Fibroblast of peridontal ligament (primary cell): ENCODE data around the gene HTRA3.
"Not testable (repeated sequence)": the region's sequence is repeated elsewhere in the genome, so short reads cannot be mapped to it uniquely, and the experiment has no call there.

Experiments used
- DNase-seq: peaks from one replicate; pipeline ENCODE4 v3.0.0-alpha.2; 2010; ENCODE audit errors: extremely low read depth

The HTRA3 gene

DNA sequence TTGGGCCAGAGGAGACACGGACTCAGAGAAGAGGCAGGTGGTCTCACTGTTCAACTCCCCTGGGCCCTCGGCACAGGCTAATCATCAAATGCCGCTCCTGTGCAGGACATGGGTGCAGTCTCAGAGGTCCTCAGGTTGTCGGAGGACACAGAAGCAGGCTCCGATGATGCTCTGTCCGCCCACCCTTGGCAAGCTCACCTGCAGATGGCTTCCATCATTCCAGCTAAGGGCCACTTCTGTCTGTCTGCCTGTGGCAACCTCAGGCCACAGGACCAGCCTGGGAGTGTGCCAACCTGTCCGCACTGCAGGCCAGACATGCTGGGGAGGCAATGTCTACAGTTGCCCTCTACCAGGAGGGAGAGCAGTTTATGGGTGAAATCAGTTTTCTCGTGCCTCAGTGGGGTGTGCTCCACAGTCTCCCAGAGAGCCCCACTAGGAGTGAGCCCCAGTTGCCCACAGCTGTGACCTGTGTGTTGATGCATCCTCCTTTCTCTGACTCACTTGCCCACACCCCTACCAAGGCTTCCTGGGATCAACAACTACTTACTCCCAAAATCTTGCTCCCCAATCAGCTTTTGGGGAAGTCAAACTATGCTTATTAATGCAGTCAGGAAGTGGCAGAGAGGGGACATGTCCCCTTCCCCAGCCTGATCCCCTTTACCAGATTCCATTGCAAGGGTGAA, 55.9 kb downstream of the HTRA3 start:
- no peak for DNase-seq

DNA sequence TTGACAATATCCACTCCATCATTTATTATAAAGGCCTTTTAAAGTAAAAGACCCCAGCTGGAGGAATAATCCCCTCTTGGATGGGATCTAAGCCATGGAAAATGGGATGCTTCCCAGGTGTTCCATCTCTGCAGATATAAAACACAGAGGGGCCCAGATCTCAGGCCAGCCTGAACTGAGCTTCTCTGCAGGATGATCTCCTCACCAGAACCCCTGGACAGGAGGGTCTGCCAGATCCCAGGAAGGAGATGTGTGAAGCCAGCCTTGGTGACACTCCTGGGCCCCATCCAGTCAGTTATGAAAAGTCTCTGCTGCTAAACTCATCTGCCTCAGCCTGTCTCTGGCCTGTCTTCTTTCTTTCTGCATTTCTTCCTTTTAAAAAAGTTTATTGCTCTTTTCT, 56.7 kb downstream of the HTRA3 start:
- no peak for DNase-seq

DNA sequence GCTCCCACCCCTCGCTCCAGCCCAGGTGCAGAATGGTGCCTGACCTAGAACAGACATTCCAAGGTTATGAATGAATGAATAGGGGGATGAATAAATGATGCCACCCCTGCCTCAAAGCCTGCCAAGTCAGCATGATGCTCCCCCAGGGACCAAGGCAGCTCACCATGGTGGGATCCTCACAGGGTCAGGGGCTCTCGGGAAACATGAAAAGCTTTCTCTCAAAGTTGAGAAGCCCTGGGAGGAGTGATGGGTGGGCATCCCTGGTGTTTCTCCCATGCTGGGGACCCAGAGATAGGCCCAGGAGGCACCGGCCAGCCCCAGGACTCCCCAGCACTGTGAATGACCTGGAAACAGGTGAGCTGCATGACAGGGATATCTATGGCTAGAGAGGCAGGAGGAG, 58.9 kb downstream of the HTRA3 start:
- DNase-seq: no peak

DNA sequence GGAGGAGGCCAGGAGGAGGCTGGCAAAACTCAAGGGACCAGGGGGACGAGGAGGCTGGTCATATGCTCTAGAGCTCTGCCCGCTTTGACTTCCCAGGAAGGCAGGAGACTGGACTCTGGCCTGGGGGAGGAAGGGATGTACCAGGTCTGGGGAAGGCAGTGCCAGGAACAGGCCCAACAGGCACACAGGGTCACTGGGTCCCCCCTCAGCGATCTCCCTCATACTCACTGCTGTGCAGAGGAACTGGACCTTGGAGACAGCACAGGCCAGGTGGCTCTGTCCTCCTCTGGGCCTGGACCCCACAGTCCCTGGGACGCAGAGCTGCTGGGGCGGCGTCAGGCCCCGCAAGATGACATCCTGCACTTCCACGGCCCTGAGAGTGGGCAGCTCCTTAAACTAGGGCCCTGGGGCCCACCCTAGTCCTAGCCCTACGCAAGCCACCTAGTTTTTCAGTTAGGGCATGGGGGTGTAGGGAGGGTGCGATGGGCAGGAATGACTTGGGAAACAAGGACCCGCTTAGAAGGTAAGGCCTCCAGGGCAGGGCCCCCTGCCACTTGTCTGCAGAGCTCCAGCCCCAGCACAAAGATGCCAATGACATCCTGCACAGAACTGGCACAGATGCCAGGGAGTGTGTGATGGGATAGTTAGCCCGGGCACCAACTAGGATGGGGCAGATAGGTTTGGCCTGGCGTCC, 59.5 kb downstream of the HTRA3 start:
- DNase-seq: no peak

- no peak for DNase-seq
These were observed 60.0 kb downstream of the HTRA3 start for GRCh38 chr4:8329560-8329858.

DNA sequence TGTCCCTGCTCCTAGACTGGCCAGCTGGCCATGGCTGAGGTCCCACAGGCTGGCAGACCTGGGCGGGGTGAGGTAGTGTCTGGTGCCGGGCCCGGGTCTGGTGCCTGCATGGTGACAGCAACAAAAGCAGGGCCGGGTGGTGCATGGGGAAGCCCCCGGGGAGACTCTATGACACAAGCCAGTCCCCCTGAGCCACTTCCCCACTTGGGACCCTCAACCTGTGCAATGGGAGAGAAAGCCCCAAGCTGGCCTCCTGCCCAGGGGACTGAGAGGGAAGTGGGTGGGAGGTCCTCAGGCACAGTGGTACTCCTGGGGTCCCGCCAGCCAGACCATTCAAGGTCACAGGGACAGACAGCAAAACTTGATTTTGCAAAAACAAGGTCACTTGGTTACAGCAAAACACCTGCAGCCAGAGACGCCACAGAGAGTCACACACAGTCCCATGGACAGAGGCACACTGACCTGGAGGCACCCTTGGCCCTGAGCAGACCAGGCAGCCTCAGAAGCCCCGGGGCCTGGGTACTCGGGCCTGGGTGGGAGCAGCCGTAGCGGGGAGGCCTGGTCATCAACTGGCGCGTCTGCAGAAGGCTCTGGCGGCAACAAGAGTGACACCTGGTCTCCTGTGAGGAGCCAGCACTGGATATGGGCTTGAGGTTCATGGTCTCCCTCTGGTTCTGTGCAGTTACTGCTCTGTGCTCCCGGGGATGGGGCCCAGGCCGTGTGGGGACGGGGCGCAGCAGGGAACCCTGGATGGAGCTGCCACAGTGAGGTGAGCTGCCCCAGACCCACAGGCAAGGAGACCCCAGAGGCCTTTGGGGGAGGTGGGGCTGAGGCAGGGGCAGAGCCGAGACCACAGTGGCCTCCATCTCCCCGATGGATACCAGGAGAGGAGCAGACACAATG, 60.6 kb downstream of the HTRA3 start:
- DNase-seq: no peak

GRCh38 chr4:8330821-8331574, 61.4 kb downstream of the HTRA3 start:
- DNase-seq: no peak

DNA sequence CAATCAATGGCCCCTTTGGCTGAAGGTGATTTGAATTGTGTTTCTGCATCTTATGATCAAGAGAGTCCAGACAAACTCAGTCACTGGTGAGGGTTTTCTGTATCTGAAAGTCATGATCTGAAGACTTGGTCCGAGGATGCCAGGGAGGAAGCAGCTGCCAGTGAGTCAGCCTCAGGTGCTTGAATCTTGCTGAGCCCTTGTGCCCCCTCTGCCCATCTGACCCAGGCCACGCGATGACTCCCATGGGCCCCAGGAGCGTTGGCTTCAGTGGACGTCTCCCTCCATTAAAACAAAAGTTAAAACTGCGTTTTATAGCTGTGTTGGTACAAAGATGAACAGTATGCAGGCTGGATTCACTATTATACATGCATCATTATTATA, 62.0 kb downstream of the HTRA3 start:
- DNase-seq: no peak

DNA sequence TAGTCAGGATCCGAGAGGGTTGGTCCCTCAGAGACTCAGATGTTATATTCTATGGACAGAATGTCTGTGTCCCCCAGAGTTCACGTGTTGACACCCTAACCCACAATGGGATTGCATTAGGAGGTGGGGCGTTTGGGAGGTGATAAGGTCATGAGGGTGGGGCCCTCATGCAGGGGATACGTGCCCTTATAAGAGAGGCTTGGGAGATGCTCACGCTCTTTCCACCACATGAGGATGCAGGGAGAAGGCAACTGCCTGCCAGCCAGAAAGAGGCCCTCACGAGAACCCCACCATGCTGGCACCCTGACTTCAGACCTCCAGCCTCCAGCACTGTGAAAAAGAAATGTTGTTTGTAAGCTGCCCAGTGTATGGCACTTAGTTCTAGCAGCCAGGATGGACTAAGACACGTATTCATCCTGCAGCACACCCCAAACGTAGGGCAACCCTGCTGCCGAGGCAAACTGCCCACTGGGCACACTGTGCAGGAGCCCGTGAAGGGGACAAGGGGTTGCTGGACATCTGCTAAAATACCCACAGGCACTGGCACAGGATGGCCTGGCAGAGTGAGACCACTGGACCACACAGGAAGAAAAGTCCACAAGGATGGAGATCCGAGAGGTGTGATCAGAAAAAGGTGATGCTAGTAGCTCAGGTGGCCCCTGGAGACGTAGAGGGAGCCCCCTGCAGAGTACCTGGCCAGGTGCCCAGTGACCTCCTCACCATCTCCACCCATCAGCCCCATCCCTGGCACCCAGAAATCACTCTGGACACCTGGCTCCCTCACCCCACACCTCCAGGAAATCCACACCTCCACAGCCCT, 62.7 kb downstream of the HTRA3 start:
- no peak for DNase-seq

- no peak for DNase-seq
These were observed 63.4 kb downstream of the HTRA3 start for GRCh38 chr4:8332891-8333331.

DNA sequence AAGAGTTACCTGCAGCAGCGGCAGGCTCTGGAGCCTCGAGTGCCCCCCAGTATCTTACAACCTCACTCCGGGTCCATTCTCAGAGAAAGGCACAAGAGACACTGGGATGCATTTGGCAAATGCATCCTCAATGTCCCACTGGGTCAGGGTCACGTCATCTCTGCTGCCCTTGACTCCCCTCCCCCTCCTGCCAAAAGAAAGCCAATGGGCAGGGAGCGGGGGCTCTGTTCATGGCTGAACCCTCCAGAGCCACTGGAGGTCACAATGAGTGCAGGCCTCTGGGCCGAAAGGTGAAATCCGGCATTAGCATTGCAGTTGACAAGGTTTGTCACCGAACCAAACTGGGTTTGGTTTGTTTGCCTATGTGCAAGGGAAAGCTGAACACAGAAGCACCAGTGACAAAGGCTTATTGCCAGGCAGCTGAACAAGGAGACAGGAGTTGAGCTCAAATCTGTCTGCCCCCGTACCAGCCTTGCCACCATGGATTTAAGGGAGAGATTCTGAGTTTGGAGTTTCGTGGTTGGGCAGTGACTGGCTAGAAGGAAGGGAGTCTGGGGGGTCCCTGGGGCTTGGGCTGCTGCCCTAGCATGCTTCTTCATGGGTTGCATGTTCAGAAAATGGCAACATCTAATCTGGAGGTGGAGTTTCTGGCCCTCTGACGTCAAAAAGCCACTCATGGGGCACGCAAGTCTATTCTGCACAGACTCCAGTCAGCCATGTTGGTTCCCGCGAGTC, 64.3 kb downstream of the HTRA3 start:
- DNase-seq: no peak

- DNase-seq: no peak
These were observed 65.4 kb downstream of the HTRA3 start for GRCh38 chr4:8334786-8335460.

DNA sequence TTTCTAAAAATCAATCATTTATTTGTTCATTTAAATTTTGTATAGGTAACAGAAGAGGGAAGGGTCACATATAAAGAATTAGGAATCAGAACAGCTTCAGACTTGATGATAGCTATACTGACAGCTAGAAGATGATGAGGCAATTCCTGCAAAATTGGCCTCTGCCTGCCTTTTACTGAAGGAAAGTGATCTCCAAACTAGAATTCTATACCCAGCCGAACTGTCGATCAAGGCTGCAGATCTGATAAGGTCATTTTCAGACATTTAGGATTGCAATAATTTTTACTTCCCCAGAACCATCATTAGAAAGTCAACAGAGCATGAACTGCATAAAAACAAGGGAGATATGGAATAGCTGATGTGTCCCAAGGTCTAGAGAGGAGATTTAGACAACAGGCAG, 66.3 kb downstream of the HTRA3 start:
- no peak for DNase-seq

DNA sequence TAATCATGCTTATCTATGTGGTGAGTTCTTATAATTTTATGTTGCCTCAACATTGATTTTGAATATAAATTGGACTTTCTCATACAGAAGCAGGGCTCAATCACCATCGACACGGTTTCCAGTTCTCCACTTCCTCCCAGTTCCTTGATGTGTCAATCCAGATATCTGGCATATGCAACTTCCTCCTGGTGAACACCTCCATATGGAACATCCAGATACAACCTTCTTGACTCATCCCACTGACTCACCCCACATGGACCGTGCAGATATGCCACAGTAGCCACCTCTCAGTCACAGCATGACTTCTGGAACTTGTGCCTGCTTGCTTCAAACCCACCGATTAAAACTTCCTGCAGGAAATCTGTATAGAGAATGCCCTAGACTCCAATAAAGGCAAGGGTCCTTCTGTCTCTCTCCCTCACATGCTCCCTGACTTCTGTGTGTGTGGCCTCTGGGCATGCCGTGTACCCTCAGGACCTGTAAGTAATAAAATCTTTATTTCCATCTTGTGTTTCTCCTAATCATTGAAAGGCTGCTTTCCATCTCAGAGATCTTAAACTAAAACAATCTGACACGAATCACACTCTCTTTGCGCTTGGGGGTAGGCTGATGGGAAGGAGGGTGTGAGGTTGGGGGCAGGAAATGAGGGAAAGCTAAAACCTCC, 67.0 kb downstream of the HTRA3 start:
- DNase-seq: no peak

GRCh38 chr4:8338351-8338961, 68.9 kb downstream of the HTRA3 start:
- no peak for DNase-seq

- DNase-seq: no peak
These were observed 71.3 kb downstream of the HTRA3 start for GRCh38 chr4:8340781-8341241.

DNA sequence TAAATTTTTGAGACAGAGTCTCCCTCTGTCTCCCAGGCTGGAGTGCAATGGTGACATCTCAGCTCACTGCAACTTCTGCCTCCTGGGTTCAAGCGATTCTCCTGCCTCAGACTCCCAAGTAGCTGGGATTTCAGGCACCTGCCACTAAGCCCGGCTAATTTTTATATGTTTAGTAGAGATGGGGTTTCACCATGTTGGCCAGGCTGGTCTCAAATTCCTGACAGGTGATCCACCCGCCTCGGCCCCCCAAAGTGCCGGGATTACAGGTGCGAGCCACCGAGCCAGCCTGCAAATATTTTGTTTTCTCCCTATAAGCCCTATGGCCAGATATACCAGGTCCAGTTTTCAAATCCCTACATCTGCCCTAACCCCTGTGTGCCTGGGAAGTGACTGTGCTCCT, 71.7 kb downstream of the HTRA3 start:
- DNase-seq: not testable (repeated sequence)

DNA sequence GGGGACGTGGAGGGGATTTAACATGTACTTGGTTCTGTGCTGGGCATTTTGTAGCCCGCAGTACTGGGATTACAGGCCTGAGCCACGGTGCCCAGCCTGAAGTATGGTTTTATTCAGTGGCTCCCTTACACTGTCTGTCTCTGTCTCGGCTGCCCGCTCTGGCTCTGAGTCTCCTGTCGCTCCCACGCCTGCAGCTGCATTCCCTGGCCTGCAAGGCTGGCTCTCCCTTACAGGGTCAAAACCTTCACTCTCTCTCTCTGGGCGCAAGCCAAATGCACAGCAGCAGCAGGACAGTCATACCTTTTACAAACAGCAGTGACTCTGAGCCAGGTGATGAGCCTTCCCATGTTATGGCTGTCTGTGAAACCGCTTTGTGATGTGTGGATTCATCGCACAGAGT, 72.1 kb downstream of the HTRA3 start:
- no peak for DNase-seq
